Trophoblast cell (in vitro differentiated cells and primary cell): ENCODE results near the gene TCP11L2.
A peak's percentile ranks its signal among the peaks of the same experiment; 100 is the strongest.
"Not testable (repeated sequence)": the region's sequence is repeated elsewhere in the genome, so short reads cannot be mapped to it uniquely, and the experiment has no call there.

Experiments
- DNase-seq, 2 donors: peaks; one replicate each; pipeline ENCODE4 v3.0.0-alpha.2; 2016
- H2AFZ ChIP-seq: 2 replicates; pipeline ENCODE4 v1.6.1; 2013; ENCODE audit warnings: low read length, moderate library complexity, mild to moderate bottlenecking; ENCODE audit not compliant: insufficient read depth, poor library complexity
- H2AK5ac ChIP-seq: 2 replicates; pipeline ENCODE4 v1.6.1; 2013; ENCODE audit warnings: mild to moderate bottlenecking, low read length
- H2BK120ac ChIP-seq: 2 replicates; pipeline ENCODE4 v1.6.1; 2013; ENCODE audit warnings: low read length, mild to moderate bottlenecking, moderate library complexity; ENCODE audit not compliant: insufficient read depth, poor library complexity
- H2BK12ac ChIP-seq: 2 replicates; pipeline ENCODE4 v1.6.1; 2013; ENCODE audit warnings: mild to moderate bottlenecking, low read length, moderate library complexity
- H2BK5ac ChIP-seq: 2 replicates; pipeline ENCODE4 v1.6.1; 2013; ENCODE audit warnings: low read length, low read depth, moderate library complexity, mild to moderate bottlenecking; ENCODE audit not compliant: poor library complexity
- H3K14ac ChIP-seq: 2 replicates; pipeline ENCODE4 v1.6.1; 2013; ENCODE audit warnings: mild to moderate bottlenecking, low read length
- H3K18ac ChIP-seq: 2 replicates; pipeline ENCODE4 v1.6.1; 2013; ENCODE audit warnings: mild to moderate bottlenecking, low read length
- H3K23ac ChIP-seq: 2 replicates; pipeline ENCODE4 v1.6.1; 2013; ENCODE audit warnings: low read length
- H3K27ac ChIP-seq: 2 replicates; pipeline ENCODE4 v1.5.1; 2013; ENCODE audit warnings: low read depth, mild to moderate bottlenecking, inconsistent platforms, low read length, moderate library complexity
- H3K27me3 ChIP-seq: 2 replicates; pipeline ENCODE4 v1.6.1; 2013; ENCODE audit warnings: inconsistent platforms, mild to moderate bottlenecking, low read length, moderate library complexity; ENCODE audit not compliant: insufficient read depth
- H3K36me3 ChIP-seq, 2 experiments: 1 replicate in 1 of 2; 2 replicates in 1 of 2; pipeline ENCODE4 v1.6.1; 2013; ENCODE audit warnings: low read length in 2 of 2, mild to moderate bottlenecking in 2 of 2, moderate library complexity in 1 of 2; ENCODE audit not compliant: insufficient read depth in 2 of 2, control insufficient read depth in 1 of 2
- H3K4ac ChIP-seq: 2 replicates; pipeline ENCODE4 v1.6.1; 2013; ENCODE audit warnings: low read depth, mild to moderate bottlenecking, low read length, moderate library complexity
- H3K4me1 ChIP-seq, 2 experiments: 1 replicate in 1 of 2; 2 replicates in 1 of 2; pipeline ENCODE4 v1.6.1; 2013; ENCODE audit warnings: low read length in 2 of 2, mild to moderate bottlenecking in 2 of 2, moderate library complexity in 1 of 2; ENCODE audit not compliant: insufficient read depth in 2 of 2, control insufficient read depth in 1 of 2
- H3K4me2 ChIP-seq: 2 replicates; pipeline ENCODE4 v1.6.1; 2013; ENCODE audit warnings: inconsistent platforms, mild to moderate bottlenecking, low read length, moderate library complexity
- H3K4me3 ChIP-seq: 2 replicates; pipeline ENCODE4 v1.5.1; 2013; ENCODE audit warnings: mild to moderate bottlenecking, low read depth, low read length, inconsistent platforms
- H3K79me1 ChIP-seq: one replicate; pipeline ENCODE4 v1.6.1; 2013; ENCODE audit warnings: low read length
- H3K79me2 ChIP-seq: 2 replicates; pipeline ENCODE4 v1.6.1; 2013; ENCODE audit warnings: low read length, mild to moderate bottlenecking; ENCODE audit not compliant: control insufficient read depth, insufficient read depth, poor library complexity
- H3K9ac ChIP-seq: 2 replicates; pipeline ENCODE4 v1.6.1; 2013; ENCODE audit warnings: mild to moderate bottlenecking, low read length
- H3K9me3 ChIP-seq: 2 replicates; pipeline ENCODE4 v1.6.1; 2013; ENCODE audit warnings: low read depth, mild to moderate bottlenecking, control low read depth, inconsistent platforms, low read length; ENCODE audit not compliant: insufficient read depth
- H4K12ac ChIP-seq: 2 replicates; pipeline ENCODE4 v1.6.1; 2013; ENCODE audit warnings: low read depth, mild to moderate bottlenecking, low read length, moderate library complexity
- H4K8ac ChIP-seq: 2 replicates; pipeline ENCODE4 v1.6.1; 2013; ENCODE audit warnings: low read depth, mild to moderate bottlenecking, low read length, moderate library complexity
- H4K91ac ChIP-seq: one replicate; pipeline ENCODE4 v1.6.1; 2013; ENCODE audit warnings: low read depth, mild to moderate bottlenecking, low read length, moderate library complexity
- WGBS: extraction: QIAGEN DNeasy Blood & Tissue Kit; methylation state at CpG from one replicate; pipeline ENCODE4 v1.1.7; 2013; ENCODE audit warnings: missing lambda C conversion rate; ENCODE audit not compliant: insufficient read length, insufficient coverage; ENCODE audit errors: extremely low coverage; 5-methylcytosine and 5-hydroxymethylcytosine counted together

The TCP11L2 gene

GRCh38 chr12:106309671-106310505, 7.4 kb downstream of the TCP11L2 start:
- Histone ChIP-seq H3K79me1 (no peaks in the 10 kb centered on the region), H2AFZ (no peak overlapping the region), H3K9ac (no peak overlapping the region), H3K27ac (peak overlapping the region; percentile 16), H3K4me1 (peaks cover 10 to 12% of the 10 kb centered on the region in 2 experiments), H3K27me3 (no peaks in the 10 kb centered on the region), H2BK5ac (no peak overlapping the region), H4K8ac (no peak overlapping the region), H2AK5ac (no peak overlapping the region), H3K4me2 (no peak overlapping the region), H4K12ac (no peak overlapping the region), H3K14ac (no peak overlapping the region), H3K4me3 (no peak overlapping the region), H2BK120ac (no peak overlapping the region), H3K23ac (no peak overlapping the region), H4K91ac (no peak overlapping the region), H3K18ac (no peak overlapping the region), H3K4ac (no peak overlapping the region), H3K9me3 (no peaks in the 10 kb centered on the region), H2BK12ac (no peak overlapping the region), H3K79me2 (no peaks in the 10 kb centered on the region), H3K36me3 (no peaks in the 10 kb centered on the region)
- DNase-seq: peak in 1 of 2 donors; percentile 43
- WGBS: no CpG with 5 or more reads among the region's 7 CpGs

GRCh38 chr12:106310687-106311086, 8.2 kb downstream of the TCP11L2 start:
- H4K91ac ChIP-seq: no peak overlapping the region
- no peak overlapping the region for H2AK5ac ChIP-seq
- WGBS: no CpG with 5 or more reads among the region's 5 CpGs
- no peak overlapping the region for H2BK12ac ChIP-seq
- H3K27me3 ChIP-seq: no peaks in the 10 kb centered on the region
- H4K8ac ChIP-seq: no peak overlapping the region
- H3K23ac ChIP-seq: no peak overlapping the region
- no peak overlapping the region for H4K12ac ChIP-seq
- no peak overlapping the region for H3K4me2 ChIP-seq
- H3K79me1 ChIP-seq: no peaks in the 10 kb centered on the region
- H2AFZ ChIP-seq: no peak overlapping the region
- no peak overlapping the region for H3K27ac ChIP-seq
- no peak overlapping the region for H3K14ac ChIP-seq
- peaks cover 10 to 12% of the 10 kb centered on the region in 2 experiments for H3K4me1 ChIP-seq
- no peak overlapping the region for H3K18ac ChIP-seq
- H3K9me3 ChIP-seq: no peaks in the 10 kb centered on the region
- DNase-seq: no peak
- H3K4ac ChIP-seq: no peak overlapping the region
- H2BK5ac ChIP-seq: no peak overlapping the region
- no peaks in the 10 kb centered on the region for H3K79me2 ChIP-seq
- no peaks in the 10 kb centered on the region for H3K36me3 ChIP-seq
- H3K4me3 ChIP-seq: no peak overlapping the region
- no peak overlapping the region for H3K9ac ChIP-seq
- H2BK120ac ChIP-seq: no peak overlapping the region

- Histone ChIP-seq H3K27ac (no peak overlapping the region), H2AFZ (no peak overlapping the region), H3K4me3 (no peak overlapping the region), H3K27me3 (no peaks in the 10 kb centered on the region), H3K4ac (no peak overlapping the region), H3K36me3 (no peaks in the 10 kb centered on the region), H2BK12ac (no peak overlapping the region), H3K9me3 (no peaks in the 10 kb centered on the region), H3K23ac (no peak overlapping the region), H4K8ac (no peak overlapping the region), H3K4me1 (peaks cover 10 to 12% of the 10 kb centered on the region in 2 experiments), H4K91ac (no peak overlapping the region), H2BK5ac (no peak overlapping the region), H3K14ac (no peak overlapping the region), H2BK120ac (no peak overlapping the region), H3K79me2 (no peaks in the 10 kb centered on the region), H3K18ac (no peak overlapping the region), H2AK5ac (no peak overlapping the region), H3K4me2 (no peak overlapping the region), H3K9ac (no peak overlapping the region), H3K79me1 (no peaks in the 10 kb centered on the region), H4K12ac (no peak overlapping the region)
- no peak for DNase-seq
- WGBS: no CpG with 5 or more reads among the region's 8 CpGs
Observed at GRCh38 chr12:106311139-106311538, 8.6 kb downstream of the TCP11L2 start.

- H4K12ac ChIP-seq, H2AK5ac ChIP-seq, H3K18ac ChIP-seq, H3K79me1 ChIP-seq, H3K36me3 ChIP-seq, DNase-seq, H2BK120ac ChIP-seq, H4K8ac ChIP-seq, H3K9ac ChIP-seq, H3K9me3 ChIP-seq, H3K79me2 ChIP-seq, H2BK12ac ChIP-seq, H3K14ac ChIP-seq, H3K4me2 ChIP-seq, H3K27me3 ChIP-seq, H3K23ac ChIP-seq, H2AFZ ChIP-seq, H2BK5ac ChIP-seq, H3K4ac ChIP-seq, H3K27ac ChIP-seq, H3K4me3 ChIP-seq, H4K91ac ChIP-seq: not testable (repeated sequence)
- peaks cover 10 to 12% of the 10 kb centered on the region in 2 experiments for H3K4me1 ChIP-seq
- no CpG with 5 or more reads among the region's 4 CpGs for WGBS
Observed at GRCh38 chr12:106313413-106313812, 10.9 kb downstream of the TCP11L2 start.
